ENCODE results near the gene PPP2R2C. TPM values are rescaled to one million over a fixed set of nuclear protein-coding genes. Genes with fewer than 3 reads are reported as not detected.

The PPP2R2C gene
- polyA plus RNA-seq, 3 donors: 0.36 to 0.51 (median 0.41) TPM

DNA sequence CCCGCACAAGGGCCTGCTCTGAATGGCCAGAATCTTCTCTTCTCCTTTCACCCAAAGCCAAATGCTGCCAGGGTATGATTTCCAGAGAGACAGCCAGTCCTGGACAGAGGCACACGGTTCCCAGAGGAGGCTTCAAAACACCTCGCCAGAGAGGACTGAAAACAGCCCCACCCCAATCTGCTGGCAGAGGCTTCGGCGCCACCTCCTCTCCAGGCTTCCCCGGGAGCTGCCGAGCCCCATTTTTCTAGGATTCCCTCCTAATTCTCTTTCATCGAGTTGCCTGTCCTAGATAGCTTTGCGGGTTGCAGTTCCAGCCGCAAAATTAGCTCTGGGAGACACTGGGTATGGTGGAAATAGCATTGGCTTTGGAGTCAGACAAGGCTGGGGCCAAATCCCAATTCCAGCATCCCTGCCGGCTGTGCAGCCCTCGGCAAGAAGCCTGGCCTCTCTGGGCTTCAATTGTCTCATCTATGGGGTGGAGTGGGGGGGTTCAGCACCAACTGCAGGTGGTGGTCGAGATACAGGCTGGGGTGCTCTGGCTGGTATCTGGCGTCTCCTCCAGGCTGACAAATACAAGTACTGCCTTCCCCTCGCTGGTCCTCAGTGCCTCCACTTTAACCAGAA lies 22.6 kb downstream of the PPP2R2C start:
- no peak for DNase-seq

DNA sequence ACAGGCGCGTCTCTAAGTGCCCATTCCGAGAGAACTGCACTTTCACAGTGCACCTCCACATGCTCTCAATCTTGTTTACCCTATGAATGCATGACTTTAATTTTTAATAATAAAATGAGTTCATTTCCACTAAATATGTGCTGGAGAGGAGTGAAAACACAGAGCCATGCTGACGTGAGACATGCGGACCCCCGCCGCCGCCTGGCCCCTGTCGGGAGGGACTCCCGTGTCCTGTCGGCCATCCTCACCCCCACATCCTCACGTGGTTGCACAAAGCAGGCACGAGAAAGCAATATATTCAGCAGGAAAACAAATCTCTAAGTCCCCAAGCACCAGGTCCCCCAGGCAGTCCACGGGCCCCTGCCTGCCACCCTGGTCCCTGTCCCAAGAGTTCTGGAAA lies 23.1 kb downstream of the PPP2R2C start:
- no peak for DNase-seq

DNA sequence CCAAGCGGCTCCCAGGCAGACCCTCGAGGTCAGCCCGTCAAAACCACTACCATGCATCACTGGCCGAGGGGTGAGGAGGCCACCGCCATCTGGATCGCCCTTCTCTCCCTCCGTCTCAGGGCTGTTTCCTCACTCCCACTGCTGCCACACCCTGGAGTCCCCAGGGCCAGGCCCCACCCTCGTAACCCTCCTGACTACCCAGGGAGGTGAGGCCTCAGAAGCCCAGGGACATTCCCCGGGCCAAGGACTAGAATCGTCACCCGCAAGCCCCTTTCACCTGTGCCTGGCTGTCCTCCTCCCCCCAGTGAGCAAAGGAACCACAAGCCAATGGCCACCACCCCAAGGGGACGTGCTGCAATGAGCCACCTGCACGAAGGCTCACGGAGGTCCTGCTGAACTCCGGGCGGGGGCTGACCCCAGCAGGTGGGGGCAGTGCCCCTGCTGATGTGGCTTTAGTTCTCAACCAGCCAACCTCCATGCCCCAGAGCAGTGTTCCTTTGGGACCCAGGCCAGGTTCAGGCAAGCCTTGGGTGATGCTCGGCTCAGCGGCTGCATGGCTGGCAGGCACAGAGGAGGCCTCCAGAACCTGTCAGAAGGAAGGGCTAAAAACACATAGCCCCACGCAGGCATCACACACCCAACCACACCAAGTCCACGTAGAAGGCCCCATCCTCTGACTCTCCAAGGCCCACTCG lies 23.8 kb downstream of the PPP2R2C start:
- no peak for DNase-seq

DNA sequence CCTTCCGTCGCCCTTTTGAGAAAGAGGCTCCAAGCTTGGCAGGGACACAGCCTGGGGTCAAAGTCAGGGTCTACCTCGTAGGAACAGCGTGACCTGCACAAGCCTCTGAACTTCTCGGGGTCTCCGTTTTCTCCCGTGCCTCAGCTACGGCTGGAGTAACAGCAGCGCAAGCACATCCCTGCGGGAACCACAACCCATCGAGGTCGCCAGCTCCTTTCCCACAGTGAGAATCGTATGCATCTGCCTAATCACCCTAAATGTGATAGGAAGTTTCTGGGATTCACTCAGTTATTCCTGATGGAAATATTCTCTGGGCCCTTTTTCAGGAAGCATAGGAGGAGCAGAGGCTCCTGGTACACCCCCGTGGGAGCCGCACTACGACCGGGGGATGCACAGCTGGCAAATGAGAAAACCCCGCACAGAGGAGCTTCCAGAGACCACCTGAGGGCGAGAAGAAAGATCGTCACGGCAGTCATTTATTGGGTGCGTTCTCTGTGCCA lies 24.7 kb downstream of the PPP2R2C start:
- DNase-seq: no peak

DNA sequence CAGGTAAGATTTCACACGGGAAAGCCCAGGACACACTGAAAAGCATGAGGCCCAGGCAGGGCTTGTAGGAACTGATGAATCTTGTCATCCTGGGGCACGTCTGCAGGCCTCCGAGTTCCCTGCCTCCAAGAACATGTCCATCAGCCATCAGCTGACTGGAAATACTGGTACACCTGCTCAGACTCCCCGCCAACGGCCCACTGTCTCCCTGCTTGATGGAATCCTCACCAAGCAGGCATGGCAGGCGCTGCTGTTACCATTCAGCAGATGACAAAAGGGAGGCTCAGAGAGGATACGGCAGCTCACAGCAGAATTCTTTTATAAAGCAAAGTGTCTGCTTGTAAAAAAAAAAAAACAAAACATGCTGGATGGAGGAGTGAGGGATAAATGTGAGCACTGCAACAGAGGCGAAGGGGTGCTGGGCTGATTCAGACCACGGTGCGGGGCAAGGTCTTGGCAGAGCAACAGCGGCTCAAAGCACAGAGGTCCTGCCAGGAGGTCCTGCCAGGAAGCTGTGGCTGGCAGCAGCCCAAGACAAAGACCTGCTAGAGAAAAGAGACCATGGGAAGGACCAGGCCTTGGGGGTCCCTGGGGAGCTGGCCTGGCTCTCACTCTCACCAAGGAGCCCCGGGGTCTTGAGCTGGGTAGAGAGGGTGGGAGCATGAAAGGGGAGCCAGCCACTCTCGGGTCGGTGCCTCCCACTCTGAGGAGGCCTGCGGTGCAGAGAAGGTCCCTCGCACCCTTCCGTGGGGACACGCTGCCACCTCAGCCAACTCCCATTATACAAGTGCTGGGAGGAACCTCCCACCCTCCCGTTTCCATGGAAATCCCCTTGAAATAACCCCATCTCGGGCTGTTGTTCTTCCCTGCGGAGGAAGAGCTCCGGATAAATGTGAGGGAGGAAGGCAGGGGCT lies 25.6 kb downstream of the PPP2R2C start:
- DNase-seq: no peak

DNA sequence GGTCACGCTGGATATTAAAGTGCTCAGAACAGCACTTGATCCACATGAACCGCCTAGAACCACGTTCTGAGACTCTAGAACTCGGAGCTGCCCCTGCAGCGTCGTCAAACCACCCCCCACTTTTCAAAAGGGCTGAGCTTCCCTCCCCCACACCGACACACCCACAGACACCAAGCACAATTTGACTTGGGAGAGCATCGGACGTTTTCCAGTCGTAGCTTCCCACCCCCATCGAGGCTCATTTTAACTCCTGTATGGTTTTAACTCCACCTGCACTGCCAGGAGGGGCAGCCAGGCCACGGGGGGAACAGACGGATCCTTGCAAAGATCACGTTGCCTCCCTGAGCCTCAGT lies 26.3 kb downstream of the PPP2R2C start:
- no peak for DNase-seq

DNA sequence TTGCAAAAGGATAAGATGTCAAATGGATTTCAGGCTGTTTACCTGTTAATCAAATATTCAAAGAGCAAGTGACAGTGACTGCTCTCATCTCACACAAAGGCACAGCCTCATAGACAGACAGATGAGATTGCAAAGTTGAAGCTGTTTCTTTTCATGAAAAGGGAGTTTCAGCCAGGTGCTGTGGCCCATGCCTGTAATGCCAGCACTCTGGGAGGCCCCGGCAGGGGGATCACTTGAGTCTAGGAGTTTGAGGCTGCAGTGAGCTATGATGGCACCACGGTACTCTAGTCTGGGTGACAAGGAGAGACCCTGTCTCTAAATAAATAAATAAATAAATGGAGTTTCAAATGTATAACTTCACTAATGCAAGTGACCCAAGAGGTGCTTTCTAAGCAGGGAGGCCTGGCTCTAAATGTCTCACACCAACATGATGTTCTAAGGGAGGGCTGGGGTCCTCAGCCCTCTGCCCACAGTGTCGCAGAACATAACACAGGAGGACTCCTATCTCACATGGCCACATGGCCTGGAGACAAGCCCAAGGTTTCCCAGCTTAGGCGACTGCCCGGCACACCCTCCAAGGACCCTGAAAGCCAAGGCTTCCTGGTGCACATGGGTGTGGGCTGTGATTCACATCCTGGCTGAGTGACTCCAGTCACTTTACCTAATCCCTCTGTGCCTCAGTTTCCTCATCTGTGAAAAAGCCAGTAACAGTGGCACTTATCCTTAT lies 26.8 kb downstream of the PPP2R2C start:
- no peak for DNase-seq

DNA sequence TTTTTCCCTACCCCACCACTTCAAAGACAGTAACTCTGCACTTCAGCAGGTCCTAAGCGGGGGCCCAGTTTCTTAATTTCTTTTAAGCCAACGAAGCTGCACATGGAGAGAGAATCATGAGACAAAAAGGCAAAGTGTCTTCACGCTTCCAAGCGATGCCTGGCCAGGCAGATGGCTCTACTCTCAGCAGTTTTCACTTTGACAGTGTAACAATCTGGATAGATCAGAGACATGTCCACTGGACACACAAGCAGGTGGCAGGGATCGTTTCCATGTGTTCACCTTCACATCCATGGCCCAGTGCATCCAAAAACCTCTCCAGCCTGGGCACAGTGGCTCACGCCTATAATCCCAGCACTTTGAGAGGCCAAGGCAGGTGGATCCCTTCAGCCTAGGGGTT lies 27.8 kb downstream of the PPP2R2C start:
- DNase-seq: no peak

DNA sequence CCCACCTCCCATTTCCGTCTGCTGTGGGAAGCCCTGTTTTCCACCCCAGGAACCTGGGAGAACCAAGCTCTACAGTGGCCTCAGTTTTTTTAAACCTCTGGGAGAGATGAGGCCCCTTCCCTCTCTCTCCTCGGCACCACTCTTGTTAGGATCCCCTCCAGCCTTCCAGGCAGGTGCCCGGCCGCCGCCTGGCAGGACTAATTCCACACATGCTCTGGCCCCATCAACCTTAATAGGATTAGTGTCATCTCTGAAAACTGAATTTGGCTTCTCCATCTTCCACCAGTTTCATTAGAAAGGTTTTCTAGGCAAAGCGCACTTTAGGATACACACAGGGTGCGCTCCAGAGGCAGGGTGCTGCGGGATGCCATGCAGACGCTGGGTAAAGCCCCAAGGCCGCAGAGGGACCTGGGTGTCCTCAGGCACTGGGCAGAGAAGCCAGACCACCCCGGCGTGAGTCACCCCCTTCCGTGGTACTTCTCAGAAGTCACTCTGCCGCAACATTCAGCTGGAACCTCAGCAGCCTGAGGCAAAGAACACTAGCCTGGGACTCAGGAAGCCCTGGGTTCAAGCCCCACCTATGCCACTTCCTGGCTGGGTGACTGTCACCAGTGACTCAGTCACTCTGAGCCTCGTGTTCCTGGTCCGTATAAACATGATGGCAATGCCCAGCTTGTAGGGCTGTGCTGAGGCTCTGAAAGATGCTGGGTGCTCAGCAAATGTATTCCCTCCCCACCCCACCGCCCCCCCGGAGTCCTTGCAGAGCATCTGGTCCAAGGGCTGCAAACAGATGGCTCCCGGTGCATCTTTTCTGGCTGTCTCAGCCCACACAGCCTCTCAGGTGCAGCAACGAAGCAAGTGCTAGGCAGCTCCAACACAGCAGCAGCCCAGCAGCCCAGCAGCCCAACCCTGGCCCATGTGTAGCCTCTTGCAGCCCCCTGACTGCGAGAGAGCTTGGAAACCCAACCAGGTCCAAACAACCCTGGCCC lies 29.1 kb downstream of the PPP2R2C start:
- DNase-seq: no peak

DNA sequence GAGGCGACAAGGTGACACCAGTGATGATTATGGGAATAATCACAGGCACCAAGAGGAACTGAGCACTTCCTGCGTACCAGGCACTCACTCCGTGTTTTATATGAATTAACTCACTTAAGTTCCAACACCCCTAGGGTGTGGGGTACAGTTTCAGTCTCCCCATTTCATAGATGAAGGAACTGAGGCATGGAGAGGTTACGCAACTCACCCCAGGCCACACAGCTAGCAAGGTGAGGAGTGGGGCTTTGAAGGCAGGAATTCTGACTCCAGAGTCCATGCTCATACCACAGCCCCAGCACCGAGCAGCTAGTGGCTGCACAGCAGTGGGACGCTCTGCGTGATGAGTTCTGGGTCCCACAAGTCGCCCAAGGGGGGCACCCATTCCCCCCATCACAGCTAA lies 29.9 kb downstream of the PPP2R2C start:
- no peak for DNase-seq

DNA sequence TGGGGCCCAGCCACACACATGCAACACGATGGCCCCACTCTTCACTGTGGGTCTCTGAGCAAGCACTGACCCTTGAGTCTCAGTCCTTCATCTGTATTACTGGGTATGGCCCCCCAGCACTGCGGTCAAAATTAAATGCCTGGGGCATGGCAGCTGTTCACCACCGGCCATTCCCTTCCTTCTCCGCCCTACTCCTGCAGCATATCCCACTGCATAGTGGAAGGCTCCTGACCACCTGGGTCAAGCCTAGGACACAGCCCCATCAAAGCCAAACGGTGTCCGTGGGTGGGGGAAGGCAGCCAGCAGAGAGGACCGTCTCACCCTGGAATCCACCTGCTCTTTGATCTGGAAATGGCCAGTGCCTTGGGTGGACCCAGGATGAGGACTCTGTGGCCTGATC lies 30.7 kb downstream of the PPP2R2C start:
- DNase-seq: no peak

DNA sequence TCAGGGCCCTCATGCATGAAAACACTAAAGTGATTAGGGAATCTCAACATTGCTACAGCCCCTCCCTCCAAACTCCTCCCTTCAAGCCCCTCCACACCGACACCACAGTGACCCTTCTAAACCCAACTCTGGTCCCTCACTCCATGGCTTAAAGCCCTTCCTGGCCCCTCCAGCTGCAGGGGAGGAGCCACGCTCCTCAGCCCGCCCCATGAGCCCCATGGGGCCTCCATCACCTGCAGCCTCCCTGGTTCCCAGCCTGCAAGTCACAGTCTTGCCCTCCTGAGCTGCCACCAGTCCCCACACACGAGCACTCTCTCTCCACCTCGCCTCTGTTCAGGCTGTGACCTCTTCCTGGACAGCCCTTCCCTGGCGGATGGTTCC lies 31.2 kb downstream of the PPP2R2C start:
- no peak for DNase-seq

DNA sequence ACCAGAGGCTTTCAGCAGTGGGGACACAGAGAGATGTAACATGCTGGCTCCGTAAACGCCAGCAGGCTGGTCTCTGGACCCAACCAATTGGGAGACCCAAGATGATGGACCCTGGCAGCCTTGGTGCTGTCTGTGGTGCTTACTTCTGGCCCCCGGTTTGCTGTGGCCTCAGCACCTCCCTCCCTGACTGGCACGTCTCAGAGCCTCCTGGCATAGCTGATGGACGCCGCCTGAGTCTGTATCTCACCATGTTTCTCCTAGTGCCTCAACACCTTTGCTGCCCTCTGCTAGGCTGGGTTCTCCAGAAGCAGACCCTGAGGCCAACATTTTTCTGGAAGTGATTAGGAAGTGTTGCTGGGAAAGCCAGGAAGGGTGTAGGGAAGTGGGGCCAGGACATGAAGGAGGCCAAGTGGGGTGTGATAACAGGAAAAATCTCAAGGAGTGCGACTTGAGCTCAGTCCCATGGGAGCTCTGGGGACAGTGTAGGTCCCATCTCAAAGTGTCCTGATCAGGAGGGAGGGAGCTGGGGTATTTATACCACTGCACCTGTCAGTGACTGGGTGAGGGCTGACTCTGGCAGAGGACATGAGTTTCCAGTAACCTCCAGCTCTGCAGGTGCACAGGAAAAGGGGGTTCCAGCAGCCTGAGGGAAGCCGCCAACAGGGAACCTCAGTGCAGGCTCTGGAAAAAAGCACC lies 31.8 kb downstream of the PPP2R2C start:
- no peak for DNase-seq

DNA sequence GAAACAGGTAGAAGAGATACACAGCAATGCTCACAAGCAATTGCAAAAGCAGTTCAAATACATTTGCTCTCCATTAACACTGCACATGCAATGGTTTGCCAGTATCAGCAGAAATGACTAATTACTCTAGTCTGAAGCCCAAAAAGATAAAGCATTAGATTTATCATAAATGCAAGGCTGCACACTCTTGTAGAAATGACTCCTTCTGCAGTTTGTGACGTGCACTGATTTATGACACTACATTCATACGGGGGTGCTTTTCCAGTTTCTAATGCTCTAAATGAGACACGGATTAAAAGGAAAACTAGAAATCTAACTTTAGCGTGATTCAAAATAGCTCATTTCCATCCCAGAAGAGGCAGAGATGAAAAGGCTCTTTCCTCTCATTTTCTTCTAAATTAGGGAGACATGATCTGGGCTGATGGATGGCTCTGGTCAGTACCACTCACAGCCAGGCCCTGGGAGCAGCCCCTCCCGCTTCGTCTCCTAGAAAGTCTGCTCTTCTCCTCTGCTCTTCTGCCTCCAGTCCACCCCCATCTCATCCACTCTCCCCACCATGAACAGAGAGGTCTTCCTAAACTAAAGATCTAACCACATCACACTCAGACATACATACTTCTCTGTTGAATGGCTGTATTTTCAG lies 33.2 kb downstream of the PPP2R2C start:
- DNase-seq: no peak

DNA sequence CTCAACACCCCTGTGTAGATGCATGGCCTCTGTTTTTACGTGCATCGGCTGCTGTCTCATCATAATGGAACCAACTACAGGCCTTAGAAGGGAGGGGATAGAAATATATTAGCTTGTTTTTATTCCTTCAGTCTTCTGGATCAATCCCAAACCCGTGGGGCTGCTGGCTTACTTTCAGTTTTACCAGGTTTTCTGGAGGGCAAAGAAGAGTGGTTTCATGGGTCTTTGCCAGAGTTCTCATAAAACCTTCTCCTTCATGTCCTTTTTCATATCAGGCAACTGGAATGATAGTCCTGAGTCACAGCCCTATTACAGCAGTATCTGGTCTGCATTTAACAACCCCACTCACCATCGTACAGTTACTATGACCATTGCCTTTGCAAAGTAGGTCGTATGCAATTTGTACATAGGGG lies 34.6 kb downstream of the PPP2R2C start:
- DNase-seq: no peak

DNA sequence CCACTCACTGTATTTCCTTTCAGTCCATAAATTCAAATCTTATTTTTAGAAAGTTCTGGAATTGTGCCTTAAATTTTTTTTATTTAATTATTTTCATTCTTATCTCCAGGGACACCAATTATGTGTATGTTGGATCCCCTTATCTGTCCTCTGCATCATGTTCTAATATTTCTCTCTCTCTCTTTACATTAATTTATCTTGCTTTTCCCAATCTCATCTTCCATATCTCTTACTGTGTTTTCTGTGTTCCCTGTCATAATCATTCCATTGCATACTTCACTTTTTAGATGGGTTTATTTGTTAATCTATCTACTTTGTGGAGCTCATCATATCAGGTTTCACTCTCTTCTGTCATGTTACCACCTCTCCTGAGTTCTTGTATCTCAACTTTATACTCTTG lies 37.4 kb downstream of the PPP2R2C start:
- no peak for DNase-seq

DNA sequence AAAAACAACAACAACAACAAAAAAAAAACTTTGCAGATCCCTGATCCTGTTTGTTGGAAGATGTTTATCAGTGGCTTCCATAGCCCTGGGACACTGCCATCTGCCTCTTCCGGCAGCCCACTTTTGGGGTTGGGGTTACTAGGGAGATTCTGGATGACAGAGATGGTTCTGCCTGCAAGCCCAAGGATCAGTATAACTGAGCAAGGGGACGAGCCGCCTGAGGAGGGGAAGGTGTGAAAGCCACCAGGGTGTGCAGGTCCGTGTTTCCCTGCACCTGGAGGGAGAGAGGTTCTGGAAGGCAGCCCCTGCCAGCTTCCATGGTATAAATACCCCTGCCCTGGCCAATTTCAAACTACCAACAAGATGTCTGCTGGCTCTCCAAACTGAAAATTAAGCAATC lies 41.5 kb downstream of the PPP2R2C start:
- DNase-seq: no peak

DNA sequence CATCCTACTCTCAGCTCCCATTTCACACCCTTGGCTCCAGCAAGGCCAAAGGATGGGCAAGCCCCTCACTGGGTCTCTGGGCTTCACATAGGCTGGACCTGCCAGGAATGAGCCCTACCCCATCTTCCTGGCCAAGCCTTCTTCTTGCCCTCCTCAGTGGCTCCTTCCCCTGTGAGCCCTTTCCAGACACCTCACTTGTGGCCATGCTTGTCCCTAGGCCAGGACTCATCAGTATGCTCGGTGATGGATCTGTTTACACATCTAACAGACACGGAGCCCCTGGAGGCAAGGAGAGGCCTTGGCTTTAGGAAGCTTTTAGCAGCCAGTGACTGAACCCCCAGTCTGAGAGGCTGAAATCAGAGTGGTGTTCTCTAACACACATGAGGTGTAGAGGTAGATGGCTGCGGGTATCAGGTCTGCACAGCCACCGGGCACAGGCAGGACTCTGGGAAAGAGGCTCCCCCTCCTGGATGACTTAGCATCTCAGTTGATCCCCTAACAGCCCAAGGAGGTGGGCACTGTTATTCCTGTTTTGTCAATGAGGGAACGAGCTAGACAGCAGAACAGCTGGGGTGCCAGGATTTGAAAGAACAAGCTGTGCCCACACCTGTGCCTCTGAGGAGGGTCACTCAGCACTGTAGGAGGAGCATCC lies 44.8 kb downstream of the PPP2R2C start:
- DNase-seq: no peak
